GM21390 (cell line): ENCODE measurements around the gene HOXC12.

Experiments
- ATAC-seq: cut with Tn5 transposase; IDR thresholded peaks from one replicate; pipeline ENCODE4 v1.9.1; 2021; ENCODE audit not compliant: unreplicated experiment

The HOXC12 gene

GRCh38 chr12:53940443-53941014 lies 14.2 kb upstream of the HOXC12 start:
- no peak for ATAC-seq

DNA sequence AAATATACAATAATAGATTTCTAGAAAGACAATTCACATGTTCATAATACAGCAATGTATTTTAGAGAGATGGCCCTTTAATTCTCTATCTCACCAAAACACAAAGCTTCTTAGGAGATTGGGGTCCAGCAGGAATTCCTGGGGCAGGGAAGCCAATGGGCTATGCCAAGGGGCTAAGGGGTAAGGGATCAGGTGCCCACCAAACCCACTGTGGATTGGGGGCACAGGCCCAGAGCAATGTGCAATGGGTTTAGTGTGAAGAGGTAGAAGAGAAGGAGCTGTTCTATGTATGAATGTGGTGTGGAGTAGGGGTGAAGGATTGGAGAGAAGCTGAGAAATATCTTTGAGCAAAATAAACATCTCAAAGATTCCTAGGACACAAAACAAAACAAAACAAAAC lies 13.5 kb upstream of the HOXC12 start:
- ATAC-seq: no peak

GRCh38 chr12:53941750-53942149 lies 13.0 kb upstream of the HOXC12 start:
- no peak for ATAC-seq

DNA sequence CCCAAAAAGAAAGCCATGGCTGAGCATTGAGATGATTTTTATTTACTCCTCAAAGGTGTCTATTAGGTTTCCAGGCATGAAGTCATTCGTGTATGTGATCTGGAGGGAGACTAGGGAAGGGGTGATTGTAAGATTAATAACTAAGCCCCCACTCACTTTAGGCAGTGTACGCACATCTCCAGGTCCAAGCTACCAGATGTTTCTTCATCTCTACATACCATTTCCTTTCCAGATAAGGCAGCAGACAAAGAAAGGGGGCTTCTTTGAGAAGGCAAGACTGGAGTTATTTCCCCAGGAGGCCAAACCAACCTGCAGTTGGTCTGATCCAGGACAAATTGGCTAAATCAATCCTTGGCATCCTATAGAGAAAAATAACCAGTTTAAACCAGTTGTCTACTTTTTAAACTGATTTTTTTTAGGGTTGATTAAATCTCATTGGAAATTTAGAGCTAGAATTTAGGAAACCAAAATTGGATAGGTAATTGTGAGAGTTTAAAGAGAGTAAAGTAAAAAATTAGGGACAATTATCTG lies 12.2 kb upstream of the HOXC12 start:
- ATAC-seq: no peak

DNA sequence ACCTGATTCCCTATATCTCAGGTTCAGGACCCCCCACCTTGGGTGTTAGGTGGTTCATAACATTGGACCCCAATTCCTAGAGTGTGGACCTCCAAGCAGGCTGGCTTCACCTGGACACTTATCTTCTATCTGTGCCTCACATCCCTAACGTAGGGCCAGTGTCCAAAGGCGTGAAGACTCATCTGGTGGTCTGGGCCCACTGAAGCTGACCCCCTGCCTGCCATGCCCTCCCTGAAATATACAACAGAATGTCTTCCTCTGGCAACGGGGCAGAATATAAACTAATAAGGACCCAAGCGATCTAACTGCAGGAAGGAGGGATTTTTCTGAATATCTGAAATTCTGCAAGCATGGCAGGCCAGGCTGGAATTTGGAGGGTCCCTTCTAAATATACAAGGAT lies 10.5 kb upstream of the HOXC12 start:
- no peak for ATAC-seq

GRCh38 chr12:53944907-53945847 lies 9.5 kb upstream of the HOXC12 start:
- no peak for ATAC-seq

DNA sequence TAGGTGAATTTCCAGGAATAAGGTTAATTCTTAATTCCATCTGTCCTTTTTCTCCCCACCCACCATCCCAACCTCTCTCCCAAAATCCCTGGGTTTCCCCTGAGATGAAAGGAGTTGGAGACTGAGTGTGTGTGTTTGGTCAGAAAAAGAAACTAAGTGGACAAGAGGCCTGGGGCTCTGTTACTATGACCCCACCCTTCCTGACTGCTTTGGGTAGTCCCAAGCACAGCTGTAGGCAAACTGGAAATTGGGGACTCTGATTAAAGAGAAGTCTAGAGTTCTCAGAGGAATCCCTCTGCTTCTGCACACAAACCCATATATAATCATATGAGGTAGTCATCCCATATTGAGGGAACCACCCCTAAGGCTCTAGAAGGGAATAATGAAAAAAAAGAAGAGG lies 7.0 kb upstream of the HOXC12 start:
- no peak for ATAC-seq

GRCh38 chr12:53948650-53949593 lies 5.8 kb upstream of the HOXC12 start:
- no peak for ATAC-seq

GRCh38 chr12:53949631-53950436 lies 4.9 kb upstream of the HOXC12 start:
- no peak for ATAC-seq

DNA sequence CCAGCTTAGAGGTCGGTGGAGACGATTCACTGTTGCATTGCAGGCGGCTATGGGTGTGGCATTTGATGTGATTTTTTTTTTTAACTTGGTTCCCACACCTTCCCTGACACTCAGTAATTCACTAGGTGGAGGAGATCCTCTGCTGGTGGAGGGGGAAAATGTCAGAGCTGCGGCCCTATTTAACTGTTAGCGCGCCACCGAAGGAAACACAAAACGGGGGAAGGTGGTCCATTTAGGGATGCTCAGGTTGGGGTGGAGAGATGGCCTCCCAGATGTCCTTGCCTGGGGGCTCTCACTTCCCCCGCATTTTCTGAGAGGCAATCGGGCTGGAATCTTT lies 4.3 kb upstream of the HOXC12 start:
- no peak for ATAC-seq

DNA sequence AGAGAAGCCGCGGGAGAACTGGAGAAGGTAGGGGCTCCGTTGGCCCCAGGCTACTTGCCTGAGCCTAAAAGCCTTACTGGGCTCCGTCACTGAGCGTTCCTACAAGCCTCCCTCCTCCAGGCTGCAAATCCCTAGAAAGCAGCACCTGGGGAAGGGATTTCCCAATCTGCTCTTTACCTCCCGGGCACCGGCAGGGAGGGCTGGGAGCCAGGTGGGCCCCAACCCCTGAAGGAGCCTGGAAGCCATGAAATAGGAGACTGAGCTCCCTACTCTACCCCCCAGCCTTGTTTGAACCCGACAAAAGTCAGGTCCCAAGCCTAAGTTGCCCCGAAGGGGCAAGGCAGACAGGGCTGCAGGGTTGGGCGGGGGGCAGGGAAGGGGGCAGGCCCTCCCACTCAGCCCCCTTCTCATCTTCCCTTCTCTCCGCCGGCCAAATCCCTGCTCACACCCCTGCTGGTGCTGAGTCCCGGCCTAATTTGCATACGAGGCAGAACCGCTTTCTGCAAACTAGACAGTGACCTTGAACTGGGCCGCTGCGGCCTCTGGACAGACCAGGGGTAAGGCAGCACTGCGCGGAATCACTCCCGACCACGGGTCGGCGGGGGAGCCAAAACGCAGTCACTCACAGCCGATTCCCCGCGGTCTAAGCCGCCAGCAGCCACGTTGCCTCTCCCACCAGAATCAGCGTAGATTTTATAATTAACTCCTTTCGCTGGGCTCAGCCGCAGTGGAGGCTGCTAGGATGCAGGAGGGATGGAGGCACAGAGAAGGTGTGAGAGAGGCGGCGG lies 3.7 kb upstream of the HOXC12 start:
- no peak for ATAC-seq

GRCh38 chr12:53951577-53952334 lies 2.9 kb upstream of the HOXC12 start:
- ATAC-seq: no peak

DNA sequence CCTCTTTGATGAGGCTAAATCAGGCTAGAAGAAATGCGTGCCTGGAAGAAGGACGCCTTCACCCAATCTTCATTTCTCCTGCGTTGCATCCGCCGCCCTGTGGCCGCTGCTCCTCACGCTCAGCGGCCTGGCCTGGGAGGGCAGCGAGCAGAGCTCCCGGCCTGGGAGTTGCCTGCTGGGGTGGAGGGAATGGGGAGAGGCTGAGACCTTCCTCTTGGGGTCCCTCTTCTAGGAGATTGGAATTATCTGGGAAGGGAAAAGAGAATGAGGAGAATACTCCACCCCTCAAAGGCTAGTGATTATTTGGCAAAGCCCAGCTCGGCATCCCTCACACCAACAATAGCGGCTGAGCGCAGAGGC lies 2.4 kb upstream of the HOXC12 start:
- no peak for ATAC-seq

DNA sequence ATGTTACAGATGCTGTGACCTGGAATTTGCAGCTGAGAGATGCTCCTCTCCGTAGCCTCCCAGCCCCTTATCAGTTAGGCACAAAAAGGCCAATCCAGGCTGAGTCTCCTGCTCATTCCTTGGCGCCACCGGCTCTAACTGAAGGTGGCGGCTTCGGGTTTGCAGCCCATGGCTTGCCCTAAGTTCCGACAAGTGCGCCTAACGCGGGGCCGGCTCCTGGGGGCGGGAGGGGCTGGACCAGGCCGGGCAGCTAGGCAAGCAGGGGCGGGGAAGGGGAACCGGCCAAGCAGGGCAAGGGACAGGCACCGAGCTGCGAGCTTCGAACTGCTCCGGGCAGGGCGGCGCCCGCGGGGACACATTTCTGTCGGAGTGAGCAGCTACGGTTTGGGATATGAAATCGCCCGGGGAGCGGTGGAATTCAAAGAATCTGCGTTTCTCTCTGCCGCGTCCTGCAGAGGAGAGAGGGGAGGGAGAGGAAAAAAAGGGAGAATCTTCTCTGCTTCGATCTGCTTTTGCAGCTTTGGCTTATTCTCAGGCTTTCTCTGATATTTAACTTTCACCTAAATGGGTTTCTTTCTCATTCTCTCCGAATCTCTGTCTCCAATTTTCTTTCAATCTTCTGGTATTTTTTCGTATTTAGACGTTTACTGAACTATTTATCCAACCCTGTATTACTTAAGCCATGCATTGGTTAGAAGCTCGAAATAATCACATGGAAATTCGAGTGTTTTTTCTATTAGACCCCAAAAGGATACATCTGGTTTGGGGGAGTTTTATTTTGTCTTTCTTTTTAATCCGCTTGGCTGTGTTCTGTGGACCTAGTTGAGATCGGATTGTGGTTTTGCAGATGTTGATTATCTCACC lies 1.6 kb upstream of the HOXC12 start:
- no peak for ATAC-seq

DNA sequence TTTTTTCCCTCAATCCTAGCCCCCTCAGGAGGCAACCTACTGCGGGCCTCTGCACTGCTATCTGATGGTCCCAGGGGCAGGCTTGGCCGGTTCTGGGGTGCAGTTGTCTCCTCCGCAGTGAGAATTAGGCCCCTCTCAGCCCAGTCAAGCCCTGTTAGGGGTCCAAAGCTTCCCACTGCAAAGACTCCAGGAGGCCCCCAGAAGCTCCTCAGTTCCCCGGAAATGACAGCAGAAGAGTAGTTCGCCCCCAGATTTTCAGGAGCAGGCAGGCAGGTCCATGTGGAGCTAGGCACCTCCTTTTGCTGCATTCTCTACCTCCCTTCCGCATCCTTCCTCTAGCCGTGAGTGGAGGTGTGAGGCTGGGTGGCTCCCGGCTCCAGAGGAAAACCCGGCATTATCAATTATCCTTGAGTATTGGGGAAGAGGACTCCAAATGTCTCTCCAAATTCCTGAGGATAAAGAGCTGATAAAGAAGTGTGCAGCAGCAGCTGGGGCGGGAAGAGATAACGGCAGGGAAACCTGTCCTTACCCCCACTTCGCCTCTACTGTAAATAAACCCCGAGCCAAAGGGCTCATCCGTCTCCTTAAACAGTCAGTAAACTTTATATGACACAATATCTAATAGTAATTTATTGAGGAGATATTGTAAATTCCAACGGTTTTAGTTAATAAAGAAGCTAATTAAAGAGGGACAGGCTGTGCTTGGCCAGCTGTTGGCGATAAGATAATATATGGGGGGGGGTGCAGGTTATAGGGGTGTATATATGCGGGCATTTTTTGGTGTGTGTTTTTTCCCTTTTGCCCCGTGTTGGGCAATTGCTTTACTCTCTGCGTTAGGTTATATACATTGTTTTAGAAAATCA lies 641 bp upstream of the HOXC12 start:
- ATAC-seq: no peak

GRCh38 chr12:53955036-53955775 lies 503 bp downstream of the HOXC12 start:
- no peak for ATAC-seq
